Activated CD8-positive, alpha-beta T cell treated with anti-CD3 and anti-CD28 coated beads for 36 hours (primary cell): ENCODE results near the gene C5orf15. TPM values are rescaled to one million over a fixed set of nuclear protein-coding genes. Genes with fewer than 3 reads are reported as not detected.

ENCODE experiments used
- ATAC-seq: fragments of 200-7000 bp; cut with Tn5 transposase; one replicate; pipeline ENCODE4 v1.10.0; 2021; ENCODE audit warnings: mild to moderate bottlenecking, moderate library complexity
- CTCF ChIA-PET: fragments of 350-600 bp; sonication (Branson Sonifier 250); formaldehyde crosslinking; loops from one replicate; lab custom pipeline; 2021; ENCODE audit warnings: antibody characterized with exemption; lab: Charles Lee
- POLR2A ChIA-PET: fragments of 350-600 bp; sonication (Branson Sonifier 250); formaldehyde crosslinking; loops from one replicate; lab custom pipeline; 2021; ENCODE audit warnings: antibody characterized with exemption; lab: Charles Lee
- DNase-seq: peaks from one replicate; pipeline ENCODE4 v3.0.0-alpha.2; 2020
- H3K27ac Mint-ChIP-seq: one replicate; pipeline ENCODE4 v1.8.0; 2021; ENCODE audit warnings: mild to moderate bottlenecking, mixed read lengths
- H3K27me3 Mint-ChIP-seq: one replicate; pipeline ENCODE4 v1.8.0; 2021; ENCODE audit warnings: mixed read lengths
- H3K36me3 Mint-ChIP-seq: one replicate; pipeline ENCODE4 v1.8.0; 2021; ENCODE audit warnings: low read depth, mixed read lengths
- H3K4me1 Mint-ChIP-seq: one replicate; pipeline ENCODE4 v1.8.0; 2021; ENCODE audit warnings: low read depth, mixed read lengths
- H3K4me3 Mint-ChIP-seq: one replicate; pipeline ENCODE4 v1.8.0; 2021; ENCODE audit warnings: mild to moderate bottlenecking, moderate library complexity, mixed read lengths
- H3K9me3 Mint-ChIP-seq: one replicate; pipeline ENCODE4 v1.8.0; 2021; ENCODE audit warnings: mixed read lengths
- intact Hi-C: fragments of 100-400 bp; cut with micrococcal nuclease; formaldehyde crosslinking; loops from one replicate; pipeline ENCODE4 v1.10.0; 2022
- total RNA-seq, 2 experiments: library from RNA; stranded (reverse); gene quantifications; one replicate each; pipeline ENCODE4 v1.2.3, GENCODE V29; 2021
- TF ChIP-seq, protein P1 (sequence below): fragments of 200-600 bp; IDR thresholded peaks from one replicate; pipeline ENCODE4 v1.8.0; 2022; ENCODE audit warnings: antibody characterized with exemption, mild to moderate bottlenecking

C5orf15 gene
- total RNA-seq, 2 experiments from 2014 or later = 27.4 to 30.8 TPM

DNA sequence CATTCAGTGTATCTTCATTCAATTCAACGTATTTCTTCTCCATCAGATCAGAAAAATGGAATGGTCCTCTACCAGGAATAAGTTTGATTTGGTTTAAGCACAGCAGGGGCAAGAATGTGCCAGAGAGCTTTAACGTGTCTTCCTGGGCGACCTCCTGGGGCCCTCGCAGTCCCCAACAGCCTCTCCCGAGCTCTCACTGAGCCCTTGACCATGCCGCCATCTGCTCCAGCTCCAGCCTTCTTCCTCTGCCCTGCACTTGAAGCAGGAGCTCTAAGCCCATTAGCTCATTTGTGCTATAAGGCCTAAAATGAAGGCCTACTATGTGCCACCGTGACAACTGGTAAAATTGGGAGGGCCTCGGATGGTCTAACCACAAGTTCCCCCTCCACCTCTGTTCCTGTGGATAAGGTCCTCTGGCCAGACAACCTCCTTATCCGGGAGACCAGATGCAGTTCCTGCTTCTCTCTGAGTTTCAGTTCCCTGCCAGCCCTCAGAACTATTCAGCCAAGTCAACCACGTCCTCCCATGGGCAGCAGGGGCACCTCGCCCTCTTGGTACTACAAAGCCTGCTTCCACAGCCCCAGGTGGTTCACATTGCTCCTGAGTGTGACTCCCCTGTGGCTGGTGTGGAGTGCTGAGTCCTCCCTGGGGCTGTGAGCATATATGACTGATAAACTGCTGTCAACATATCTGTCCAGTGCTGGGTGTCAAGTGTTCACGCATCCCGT is 35.8 kb downstream of the C5orf15 start:
- H3K9me3 Mint-ChIP-seq = peaks cover 2% of the 10 kb centered on the region
- H3K27ac Mint-ChIP-seq = peak overlapping the region; percentile 63
- ChIA-PET POLR2A (interaction anchor here (0.6 kb wide), 1 partner anchor 313 kb away, joined by 3 read pairs; no protein-coding TSS in a partner anchor), CTCF (no interaction called here)
- peaks cover 57% of the 10 kb centered on the region for H3K4me1 Mint-ChIP-seq
- H3K27me3 Mint-ChIP-seq = no peaks in the 10 kb centered on the region
- DNase-seq = no peak
- H3K36me3 Mint-ChIP-seq = no peaks in the 10 kb centered on the region
- ATAC-seq = no peak
- TF ChIP-seq, protein P1, sequence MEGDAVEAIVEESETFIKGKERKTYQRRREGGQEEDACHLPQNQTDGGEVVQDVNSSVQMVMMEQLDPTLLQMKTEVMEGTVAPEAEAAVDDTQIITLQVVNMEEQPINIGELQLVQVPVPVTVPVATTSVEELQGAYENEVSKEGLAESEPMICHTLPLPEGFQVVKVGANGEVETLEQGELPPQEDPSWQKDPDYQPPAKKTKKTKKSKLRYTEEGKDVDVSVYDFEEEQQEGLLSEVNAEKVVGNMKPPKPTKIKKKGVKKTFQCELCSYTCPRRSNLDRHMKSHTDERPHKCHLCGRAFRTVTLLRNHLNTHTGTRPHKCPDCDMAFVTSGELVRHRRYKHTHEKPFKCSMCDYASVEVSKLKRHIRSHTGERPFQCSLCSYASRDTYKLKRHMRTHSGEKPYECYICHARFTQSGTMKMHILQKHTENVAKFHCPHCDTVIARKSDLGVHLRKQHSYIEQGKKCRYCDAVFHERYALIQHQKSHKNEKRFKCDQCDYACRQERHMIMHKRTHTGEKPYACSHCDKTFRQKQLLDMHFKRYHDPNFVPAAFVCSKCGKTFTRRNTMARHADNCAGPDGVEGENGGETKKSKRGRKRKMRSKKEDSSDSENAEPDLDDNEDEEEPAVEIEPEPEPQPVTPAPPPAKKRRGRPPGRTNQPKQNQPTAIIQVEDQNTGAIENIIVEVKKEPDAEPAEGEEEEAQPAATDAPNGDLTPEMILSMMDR = no peak
- intact Hi-C loops = loop anchor here (10.0 kb wide), 1 partner anchor 178 kb away; no protein-coding TSS in a partner anchor
- H3K4me3 Mint-ChIP-seq = no peak overlapping the region

GRCh38 chr5:133931546-133931945 is 36.9 kb downstream of the C5orf15 start:
- POLR2A ChIA-PET = interaction anchor here (0.6 kb wide), 1 partner anchor 312 kb away, joined by 3 read pairs; no protein-coding TSS in a partner anchor
- Mint-ChIP-seq H3K9me3 (no peaks in the 10 kb centered on the region), H3K27ac (peak overlapping the region; percentile 96), H3K4me3 (no peak overlapping the region), H3K36me3 (no peaks in the 10 kb centered on the region), H3K27me3 (no peaks in the 10 kb centered on the region), H3K4me1 (peaks cover 57% of the 10 kb centered on the region)
- intact Hi-C loops = loop anchor here (10.0 kb wide), 1 partner anchor 177 kb away; no protein-coding TSS in a partner anchor
- CTCF ChIA-PET = interaction anchor here (2.1 kb wide), 1 partner anchor 18 kb away, joined by 11 read pairs; no protein-coding TSS in a partner anchor
- DNase-seq (no peak), ATAC-seq (no peak)
- TF ChIP-seq, protein P1 = no peak

GRCh38 chr5:133930813-133931090 is 37.7 kb downstream of the C5orf15 start:
- ChIA-PET POLR2A (interaction anchor here (0.9 to 2.0 kb wide), 4 partner anchors 14 to 39 kb away, joined by 3 to 8 read pairs (median 4); partner anchors contain the start of gene C5orf15), CTCF (interaction anchor here (1.0 to 2.1 kb wide), 9 partner anchors 8 to 184 kb away, joined by 3 to 11 read pairs (median 4); no protein-coding TSS in a partner anchor)
- Mint-ChIP-seq H3K36me3 (no peaks in the 10 kb centered on the region), H3K27ac (peak overlapping the region; percentile 96), H3K4me3 (peak overlapping the region; percentile 68), H3K27me3 (no peaks in the 10 kb centered on the region), H3K4me1 (peaks cover 57% of the 10 kb centered on the region), H3K9me3 (no peaks in the 10 kb centered on the region)
- TF ChIP-seq, protein P1 = no peak
- ATAC-seq (no peak), DNase-seq (no peak)
- intact Hi-C loops = loop anchor here (10.0 kb wide), 1 partner anchor 176 kb away; no protein-coding TSS in a partner anchor

GRCh38 chr5:133930061-133930812 is 38.2 kb downstream of the C5orf15 start:
- ChIA-PET POLR2A (interaction anchor here (0.6 to 2.0 kb wide), 7 partner anchors 8 to 45 kb away, joined by 3 to 8 read pairs (median 4); partner anchors contain the start of gene C5orf15), CTCF (interaction anchor here (0.9 to 2.1 kb wide), 10 partner anchors 8 to 183 kb away, joined by 3 to 11 read pairs (median 4); no protein-coding TSS in a partner anchor)
- peak; percentile 84 for ATAC-seq
- Mint-ChIP-seq H3K27ac (peak overlapping the region; percentile 96), H3K9me3 (no peaks in the 10 kb centered on the region), H3K36me3 (no peaks in the 10 kb centered on the region), H3K27me3 (no peaks in the 10 kb centered on the region), H3K4me1 (peaks cover 60% of the 10 kb centered on the region), H3K4me3 (peak overlapping the region; percentile 68)
- intact Hi-C loops = loop anchor here (10.0 kb wide), 1 partner anchor 175 kb away; no protein-coding TSS in a partner anchor
- TF ChIP-seq, protein P1 = no peak
- peak; percentile 90 for DNase-seq
